Activated CD8-positive, alpha-beta memory T cell treated with anti-CD3 and anti-CD28 coated beads for 36 hours (primary cell): ENCODE results near the gene ATP2A1. TPM values are rescaled to one million over a fixed set of nuclear protein-coding genes. Genes with fewer than 3 reads are reported as not detected.
"Not testable (repeated sequence)": the region's sequence is repeated elsewhere in the genome, so short reads cannot be mapped to it uniquely, and the experiment has no call there.

ENCODE experiments used
- CTCF ChIA-PET: fragments of 350-600 bp; sonication (Branson Sonifier 250); formaldehyde crosslinking; loops from one replicate; lab custom pipeline; 2021; ENCODE audit warnings: antibody characterized with exemption; lab: Charles Lee
- POLR2A ChIA-PET: fragments of 350-600 bp; sonication (Branson Sonifier 250); formaldehyde crosslinking; loops from one replicate; lab custom pipeline; 2021; ENCODE audit warnings: antibody characterized with exemption; lab: Charles Lee
- total RNA-seq, 2 experiments: library from RNA; stranded (reverse); gene quantifications; one replicate each; pipeline ENCODE4 v1.2.3, GENCODE V29; 2021

ATP2A1 gene
- total RNA-seq, 2 experiments from 2014 or later: 1.2 to 1.7 TPM

DNA sequence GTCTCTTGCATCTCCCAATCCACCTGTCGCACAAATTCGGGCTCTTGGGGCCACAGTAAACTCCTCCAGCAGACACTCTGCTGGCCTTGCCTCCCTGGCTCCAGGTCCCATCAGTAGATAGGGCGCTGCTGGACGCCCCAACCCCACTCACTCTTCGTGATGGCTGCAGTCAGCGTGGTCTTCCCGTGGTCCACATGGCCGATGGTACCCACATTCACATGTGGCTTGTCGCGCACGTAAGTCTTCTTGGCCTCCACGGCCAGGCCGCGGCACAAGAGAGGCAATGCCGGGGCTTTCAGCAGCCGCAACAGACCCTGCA lies 32.6 kb upstream of the ATP2A1 start:
- CTCF ChIA-PET: interaction anchor here (1.0 to 2.7 kb wide), 5 partner anchors 9 to 61 kb away, joined by 3 to 10 read pairs (median 3); partner anchors contain the start of genes ATXN2L and SH2B1
- POLR2A ChIA-PET: interaction anchor here (0.5 to 4.4 kb wide), 4 partner anchors 14 to 1166 kb away, joined by 4 to 34 read pairs (median 18); partner anchors contain the start of genes ATXN2L and SH2B1

DNA sequence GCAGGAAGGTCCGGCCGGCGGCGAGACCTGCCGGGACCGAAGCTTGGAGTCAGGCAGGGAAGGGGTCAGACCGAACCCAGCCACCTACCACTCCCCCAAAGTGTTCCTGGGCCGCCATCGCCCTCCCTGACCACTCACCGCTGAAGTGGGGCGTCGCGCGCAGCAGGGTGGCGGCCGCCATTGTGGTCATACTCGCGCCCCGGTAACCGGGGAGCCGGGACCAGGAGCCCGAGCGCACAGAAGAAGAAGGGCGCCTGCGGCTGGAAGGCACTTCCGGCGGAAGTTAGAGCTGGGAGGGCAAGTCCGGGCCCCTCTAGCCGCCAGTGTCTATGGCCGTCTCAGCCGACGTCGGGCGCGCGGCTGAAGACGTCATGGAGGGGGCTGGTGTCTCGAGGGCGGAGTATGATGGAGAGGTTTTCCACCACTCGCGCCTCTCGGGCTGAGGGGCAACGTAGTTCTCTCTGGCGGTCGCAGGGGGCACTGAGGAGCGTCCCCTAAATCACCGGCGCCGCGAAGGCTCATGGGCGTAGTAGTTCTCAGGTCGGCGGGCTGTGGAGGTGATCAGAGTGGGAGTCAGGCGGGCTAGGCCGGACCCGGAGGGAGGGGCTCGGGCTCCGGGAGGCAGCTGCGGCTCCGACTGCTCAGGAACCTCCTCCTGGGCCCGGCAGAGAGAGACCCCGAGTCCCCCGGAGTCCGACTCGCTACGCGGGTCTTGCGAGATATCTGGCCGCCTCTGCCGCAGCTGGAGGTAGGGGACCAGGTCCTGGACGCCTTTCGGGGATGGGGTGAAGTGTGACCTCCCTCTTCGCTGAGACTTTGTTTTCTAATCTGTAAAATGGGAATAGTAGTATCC lies 32.0 kb upstream of the ATP2A1 start, which contains the start of gene TUFM:
Gene TUFM (minus strand): TSS at position 269 of the 853 bp plus-strand sequence. CDS start 79 bp downstream, at position 190.
- ChIA-PET POLR2A (interaction anchor here (0.7 to 4.4 kb wide), 5 partner anchors 10 to 104 kb away, joined by 3 to 34 read pairs (median 7); partner anchors contain the start of genes ATXN2L, NFATC2IP and SH2B1), CTCF (interaction anchor here (0.9 to 2.7 kb wide), 11 partner anchors 9 to 104 kb away, joined by 3 to 10 read pairs (median 3); partner anchors contain the start of genes ATXN2L, NFATC2IP, RABEP2 and SH2B1)

DNA sequence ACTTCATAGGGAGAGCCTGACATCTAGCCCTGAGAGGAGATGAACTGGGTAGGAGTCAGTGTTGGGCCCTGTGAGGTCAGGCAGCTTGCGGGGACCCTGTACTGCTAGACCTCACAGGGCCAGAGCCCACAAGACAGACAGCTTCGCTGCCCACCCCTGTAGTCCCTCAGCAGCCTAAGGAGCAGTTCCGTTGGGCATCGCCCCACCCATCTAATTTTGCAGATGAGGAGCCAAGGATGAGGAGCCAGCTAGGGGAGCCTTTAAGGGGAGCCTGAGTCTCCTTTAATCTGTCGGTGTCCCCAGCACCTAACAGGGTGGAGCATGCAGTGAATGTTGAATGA lies 31.4 kb upstream of the ATP2A1 start:
- CTCF ChIA-PET: interaction anchor here (0.7 to 2.7 kb wide), 14 partner anchors 9 to 104 kb away, joined by 3 to 13 read pairs (median 3); partner anchors contain the start of genes ATXN2L, NFATC2IP, RABEP2 and SH2B1
- POLR2A ChIA-PET: interaction anchor here (0.6 to 4.4 kb wide), 4 partner anchors 9 to 968 kb away, joined by 3 to 34 read pairs (median 16); partner anchors contain the start of genes ATXN2L and SH2B1

GRCh38 chr16:28858421-28858820 lies 19.9 kb upstream of the ATP2A1 start:
- ChIA-PET POLR2A (no interaction called here), CTCF (interaction anchor here (1.1 kb wide), 1 partner anchor 11 kb away, joined by 3 read pairs; no protein-coding TSS in a partner anchor)

GRCh38 chr16:28859326-28859725 lies 19.0 kb upstream of the ATP2A1 start:
- CTCF ChIA-PET: interaction anchor here (0.6 to 1.1 kb wide), 2 partner anchors 12 to 40 kb away, joined by 3 read pairs; no protein-coding TSS in a partner anchor
- POLR2A ChIA-PET: no interaction called here

DNA sequence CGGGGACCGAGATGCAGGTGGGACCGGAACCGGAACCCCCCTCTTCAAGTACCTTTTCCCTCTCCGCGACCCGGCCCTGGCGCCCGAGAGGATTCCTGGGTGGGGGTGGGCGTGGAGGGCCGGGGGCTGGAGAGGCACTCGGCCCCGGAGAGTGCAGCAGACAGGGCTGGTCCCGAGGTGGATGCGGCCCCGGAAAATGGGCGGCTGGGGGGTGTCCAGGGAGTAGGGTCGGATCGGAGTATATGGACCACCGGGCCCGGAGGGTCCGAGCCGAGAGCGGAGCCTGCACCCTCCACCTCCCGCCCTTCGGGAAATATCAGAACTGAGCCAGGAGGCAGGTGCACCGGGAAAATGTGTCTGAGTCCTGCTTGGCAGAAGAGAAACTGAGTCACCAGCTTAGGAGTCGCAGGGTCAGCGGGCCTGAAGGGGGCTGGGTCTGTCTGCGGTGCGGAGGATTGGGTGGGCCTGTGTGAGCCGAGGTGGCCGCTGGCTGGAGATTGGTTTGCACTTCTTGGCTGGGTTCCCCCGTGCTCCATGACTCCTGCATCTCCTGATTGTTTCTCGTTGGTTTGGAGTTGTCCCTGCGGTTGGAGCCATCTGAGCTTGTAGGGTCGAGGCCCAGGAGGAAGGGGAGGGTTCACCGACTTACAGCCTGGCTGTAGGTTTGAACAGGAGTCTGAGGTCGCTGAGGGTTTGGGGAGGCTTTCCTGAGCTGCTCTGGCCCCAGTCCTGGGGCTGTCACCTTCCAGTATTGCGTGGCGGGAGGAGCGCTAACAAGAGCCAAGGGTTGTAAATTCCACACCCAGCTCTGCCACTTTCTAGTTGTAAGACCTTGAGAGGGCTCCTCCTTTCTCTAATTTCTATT lies 14.1 kb upstream of the ATP2A1 start:
- POLR2A ChIA-PET: interaction anchor here (1.1 to 2.8 kb wide), 5 partner anchors 15 to 88 kb away, joined by 3 to 29 read pairs (median 8); partner anchors contain the start of genes ATXN2L, RABEP2 and TUFM
- CTCF ChIA-PET: interaction anchor here (0.6 to 3.3 kb wide), 11 partner anchors 9 to 87 kb away, joined by 3 to 11 read pairs (median 4); partner anchors contain the start of genes ATP2A1, NFATC2IP and TUFM

DNA sequence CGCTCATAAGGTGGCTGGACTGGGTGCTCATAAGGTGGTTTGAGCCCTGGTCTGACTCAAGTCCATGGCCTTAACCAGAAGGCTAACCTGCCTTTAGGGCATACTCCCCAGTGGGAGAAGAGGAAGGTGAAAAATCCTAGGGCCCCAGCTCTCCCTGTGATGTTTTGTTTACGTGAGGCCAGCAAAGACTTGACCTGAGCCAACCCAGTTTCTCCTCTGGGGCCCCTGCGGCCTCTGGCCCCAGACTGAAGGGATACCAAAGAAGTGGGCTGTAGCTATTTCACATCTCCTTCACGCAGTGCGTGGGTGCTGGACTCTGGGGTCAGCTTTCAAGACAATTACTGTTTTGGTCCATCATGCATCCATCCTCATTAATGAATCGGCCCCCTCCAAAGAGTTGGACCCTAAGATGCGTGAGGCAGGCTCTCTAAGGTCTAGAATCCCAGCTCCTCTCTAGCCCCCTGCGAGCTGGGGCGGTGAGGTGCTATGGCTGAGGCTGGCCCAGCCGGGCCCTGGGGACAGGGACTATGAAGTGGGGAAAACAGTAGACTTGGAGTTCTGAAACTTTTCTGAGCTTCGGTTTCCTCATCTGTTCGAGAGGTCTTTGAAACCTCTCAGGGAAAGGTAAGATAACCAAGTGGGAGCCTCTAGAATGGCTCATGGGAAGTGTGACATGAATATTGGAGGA lies 13.1 kb upstream of the ATP2A1 start:
- CTCF ChIA-PET: interaction anchor here (0.6 to 3.3 kb wide), 8 partner anchors 8 to 80 kb away, joined by 3 to 11 read pairs (median 4); partner anchors contain the start of genes ATP2A1 and ATXN2L
- POLR2A ChIA-PET: interaction anchor here (1.1 to 2.8 kb wide), 3 partner anchors 14 to 87 kb away, joined by 3 to 13 read pairs (median 3); partner anchors contain the start of gene ATXN2L

DNA sequence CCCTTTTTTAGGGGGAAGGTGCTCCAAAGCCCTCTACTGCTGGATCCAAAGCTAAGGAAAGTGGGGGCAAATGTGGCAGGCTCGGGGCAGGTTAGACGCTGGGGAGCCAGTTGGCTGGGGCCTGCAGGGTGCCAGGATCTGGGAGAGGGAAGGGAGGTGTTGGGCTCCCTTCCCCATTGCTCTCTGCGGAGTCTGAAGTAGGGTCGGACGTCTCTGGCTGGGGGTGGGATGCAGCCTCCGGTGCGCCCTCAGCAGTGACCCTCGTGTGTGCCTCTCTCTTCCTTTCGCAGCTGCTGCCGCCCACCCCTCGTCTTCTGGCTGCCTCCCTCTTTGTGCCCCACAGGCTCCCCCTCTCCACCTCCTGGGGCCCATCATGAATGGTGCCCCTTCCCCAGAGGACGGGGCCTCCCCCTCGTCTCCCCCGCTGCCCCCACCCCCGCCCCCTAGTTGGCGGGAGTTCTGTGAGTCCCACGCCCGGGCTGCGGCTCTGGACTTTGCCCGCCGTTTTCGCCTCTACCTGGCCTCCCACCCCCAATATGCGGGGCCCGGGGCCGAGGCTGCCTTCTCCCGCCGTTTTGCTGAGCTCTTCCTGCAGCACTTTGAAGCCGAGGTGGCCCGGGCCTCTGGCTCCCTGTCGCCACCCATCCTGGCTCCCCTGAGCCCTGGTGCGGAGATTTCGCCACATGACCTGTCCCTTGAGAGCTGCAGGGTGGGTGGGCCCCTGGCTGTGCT lies 12.4 kb upstream of the ATP2A1 start:
- CTCF ChIA-PET: interaction anchor here (0.6 to 2.4 kb wide), 5 partner anchors 8 to 388 kb away, joined by 3 to 7 read pairs (median 5); partner anchors contain the start of genes ATP2A1 and ATXN2L
- POLR2A ChIA-PET: interaction anchor here (1.2 to 2.8 kb wide), 2 partner anchors 43 to 86 kb away, joined by 3 to 13 read pairs; partner anchors contain the start of gene ATXN2L

- ChIA-PET POLR2A (interaction anchor here (2.8 kb wide), 1 partner anchor 43 kb away, joined by 13 read pairs; the partner anchor contains the start of gene ATXN2L), CTCF (interaction anchor here (0.6 to 2.4 kb wide), 2 partner anchors 12 to 388 kb away, joined by 3 to 7 read pairs; partner anchors contain the start of gene ATP2A1)
These were observed 11.9 kb upstream of the ATP2A1 start for GRCh38 chr16:28866454-28866804.

DNA sequence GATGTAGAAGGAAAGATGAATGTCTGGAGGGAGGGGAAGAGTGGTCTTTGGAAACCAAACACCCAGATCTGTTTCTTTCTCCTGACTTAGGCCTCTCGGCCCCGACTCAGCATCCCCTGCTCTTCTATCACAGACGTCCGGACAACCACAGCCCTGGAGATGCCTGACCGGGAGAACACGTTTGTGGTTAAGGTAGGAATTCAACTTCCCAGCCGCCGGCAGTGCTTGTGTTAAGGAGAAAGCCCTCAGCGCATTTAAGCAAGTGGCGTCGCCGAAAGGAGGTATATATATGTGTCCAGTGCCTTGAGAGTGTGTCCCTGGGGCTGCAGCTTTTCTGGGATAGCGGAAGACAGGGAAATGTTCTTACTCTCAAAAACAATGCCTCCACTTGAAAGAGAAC lies 11.0 kb upstream of the ATP2A1 start:
- CTCF ChIA-PET: interaction anchor here (0.6 kb wide), 2 partner anchors 20 to 106 kb away, joined by 3 read pairs; no protein-coding TSS in a partner anchor
- POLR2A ChIA-PET: no interaction called here

DNA sequence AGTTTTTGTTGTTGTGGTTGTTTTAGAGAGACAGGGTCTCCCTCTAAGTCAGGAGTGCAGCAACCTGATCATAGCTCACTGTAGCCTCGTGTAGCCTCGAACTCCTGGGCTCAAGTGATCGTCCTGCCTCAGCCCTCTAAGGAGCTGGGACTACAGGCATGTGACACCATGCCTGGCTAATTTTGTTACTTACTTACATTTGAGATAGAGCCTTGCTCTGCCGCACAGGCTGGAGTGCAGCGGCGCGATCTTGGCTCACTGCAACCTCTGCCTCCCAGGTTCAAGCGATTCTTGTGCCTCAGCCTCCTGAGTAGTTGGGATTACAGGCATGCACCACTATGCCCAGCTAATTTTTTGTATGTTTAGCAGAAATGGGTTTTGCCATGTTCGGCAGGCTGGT lies 10.6 kb upstream of the ATP2A1 start:
- CTCF ChIA-PET: interaction anchor here (0.6 kb wide), 1 partner anchor 106 kb away, joined by 3 read pairs; no protein-coding TSS in a partner anchor
- POLR2A ChIA-PET: not testable (repeated sequence)

GRCh38 chr16:28869201-28869600 lies 9.1 kb upstream of the ATP2A1 start:
- POLR2A ChIA-PET: no interaction called here
- CTCF ChIA-PET: interaction anchor here (1.2 kb wide), 1 partner anchor 76 kb away, joined by 4 read pairs; no protein-coding TSS in a partner anchor

GRCh38 chr16:28872952-28873351 lies 5.3 kb upstream of the ATP2A1 start:
- POLR2A ChIA-PET: interaction anchor here (1.3 kb wide), 1 partner anchor 10 kb away, joined by 4 read pairs; no protein-coding TSS in a partner anchor
- CTCF ChIA-PET: interaction anchor here (0.6 to 5.3 kb wide), 6 partner anchors 8 to 101 kb away, joined by 3 to 28 read pairs (median 5); no protein-coding TSS in a partner anchor

GRCh38 chr16:28873543-28874201 lies 4.6 kb upstream of the ATP2A1 start:
- POLR2A ChIA-PET: interaction anchor here (1.3 kb wide), 1 partner anchor 11 kb away, joined by 4 read pairs; no protein-coding TSS in a partner anchor
- CTCF ChIA-PET: interaction anchor here (0.5 to 5.3 kb wide), 7 partner anchors 9 to 71 kb away, joined by 3 to 28 read pairs (median 4); no protein-coding TSS in a partner anchor

- ChIA-PET CTCF (interaction anchor here (0.5 to 5.3 kb wide), 6 partner anchors 9 to 70 kb away, joined by 3 to 28 read pairs (median 4); no protein-coding TSS in a partner anchor), POLR2A (interaction anchor here (0.5 kb wide), 1 partner anchor 66 kb away, joined by 12 read pairs; no protein-coding TSS in a partner anchor)
These were observed 3.9 kb upstream of the ATP2A1 start for GRCh38 chr16:28874406-28874805.
